MG63 (cell line): ENCODE results near the gene SND1. TPM values are rescaled to one million over a fixed set of nuclear protein-coding genes. Genes with fewer than 3 reads are reported as not detected.
"Not testable (repeated sequence)": the region's sequence is repeated elsewhere in the genome, so short reads cannot be mapped to it uniquely, and the experiment has no call there.

Source experiments
- DNase-seq: peaks from one replicate; pipeline ENCODE4 v3.0.0-alpha.2; 2020
- H3K27me3 ChIP-seq: fragments of 250-450 bp; sonication (Bioruptor Pico); 2 replicates; pipeline ENCODE4 v1.5.1; 2020; ENCODE audit warnings: mild to moderate bottlenecking, moderate library complexity
- H3K36me3 ChIP-seq: fragments of 250-450 bp; sonication (Bioruptor Pico); 2 replicates; pipeline ENCODE4 v1.5.1; 2020; ENCODE audit warnings: mild to moderate bottlenecking, moderate library complexity
- H3K4me3 ChIP-seq: fragments of 250-450 bp; sonication (Bioruptor Pico); 2 replicates; pipeline ENCODE4 v1.5.1; 2020; ENCODE audit warnings: mild to moderate bottlenecking, moderate library complexity
- H3K9me3 ChIP-seq: fragments of 250-450 bp; sonication (Bioruptor Pico); 2 replicates; pipeline ENCODE4 v1.5.1; 2020; ENCODE audit warnings: mild to moderate bottlenecking, moderate library complexity
- total RNA-seq: library from RNA; depleted of rRNA; stranded (reverse); fragments of >200 nt; shearing (Covaris generic); gene quantifications from 2 replicates; pipeline ENCODE4 v1.2.3, GENCODE V29; 2014; ENCODE audit warnings: low replicate concordance

Gene SND1
- total RNA-seq, 1 experiment from 2014 or later, result 66.4 TPM

DNA sequence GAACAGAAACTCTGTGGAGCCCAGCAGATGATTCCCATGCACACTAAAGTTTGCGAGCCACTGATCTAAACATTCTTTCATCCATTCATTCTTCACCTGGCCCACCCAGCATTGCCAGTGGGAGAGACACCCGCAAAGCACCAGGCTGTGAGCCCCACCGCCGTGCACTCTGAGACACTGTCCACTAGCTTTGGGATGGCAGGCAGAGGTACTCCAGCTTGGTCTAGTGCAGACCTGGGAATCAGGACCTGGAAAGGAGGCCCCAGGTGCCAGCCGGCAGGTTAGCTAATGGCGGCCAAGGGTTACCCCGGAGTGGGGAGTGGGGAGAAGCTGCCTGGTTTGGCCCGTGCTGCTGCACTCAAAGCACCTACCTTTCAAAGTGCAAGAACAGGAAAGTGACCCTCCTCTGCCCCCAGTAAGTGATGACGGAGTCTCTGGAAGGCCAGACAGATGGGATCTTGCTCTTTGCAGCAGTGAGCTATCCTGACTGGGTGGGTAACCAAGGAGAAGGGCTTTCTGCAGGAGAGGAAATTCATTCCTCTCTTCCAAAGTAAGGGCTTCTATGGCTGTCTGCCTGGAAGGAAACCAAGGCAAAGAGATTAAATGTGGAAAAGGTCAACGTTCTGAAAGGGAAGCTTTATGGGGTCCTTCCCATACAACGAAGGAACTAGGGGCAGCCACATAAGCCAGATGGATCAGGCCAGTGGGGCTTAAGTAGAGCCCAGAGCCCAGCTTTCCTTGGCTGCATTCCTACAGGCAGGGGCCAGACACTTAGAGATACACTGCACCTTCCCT is 453.4 kb downstream of the SND1 start:
- H3K9me3 ChIP-seq, result no peaks in the 10 kb centered on the region
- no peak overlapping the region for H3K4me3 ChIP-seq
- no peak for DNase-seq
- H3K27me3 ChIP-seq, result no peaks in the 10 kb centered on the region
- H3K36me3 ChIP-seq, result no peaks in the 10 kb centered on the region

DNA sequence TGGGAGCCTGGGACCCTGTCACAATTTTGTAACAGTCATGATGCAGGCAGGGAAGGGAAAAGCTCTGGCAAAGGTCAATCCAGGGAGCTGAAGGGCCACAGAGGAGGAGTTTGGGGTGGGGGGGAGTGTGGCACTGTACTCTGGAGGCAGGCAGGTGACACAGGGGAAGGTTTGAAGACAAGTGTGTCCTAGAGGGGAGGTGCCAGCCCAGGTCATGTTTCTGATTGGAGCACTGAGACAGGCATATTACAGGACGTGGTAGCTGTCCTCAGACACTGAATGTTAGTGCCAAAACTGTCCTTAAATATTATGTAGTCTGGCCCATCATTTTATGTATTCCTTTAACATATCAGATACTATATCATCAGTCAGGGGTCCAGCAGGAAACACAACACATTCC is 454.8 kb downstream of the SND1 start:
- DNase-seq, result no peak
- H3K4me3 ChIP-seq, result no peak overlapping the region
- no peaks in the 10 kb centered on the region for H3K36me3 ChIP-seq
- H3K9me3 ChIP-seq, result no peaks in the 10 kb centered on the region
- no peaks in the 10 kb centered on the region for H3K27me3 ChIP-seq

DNA sequence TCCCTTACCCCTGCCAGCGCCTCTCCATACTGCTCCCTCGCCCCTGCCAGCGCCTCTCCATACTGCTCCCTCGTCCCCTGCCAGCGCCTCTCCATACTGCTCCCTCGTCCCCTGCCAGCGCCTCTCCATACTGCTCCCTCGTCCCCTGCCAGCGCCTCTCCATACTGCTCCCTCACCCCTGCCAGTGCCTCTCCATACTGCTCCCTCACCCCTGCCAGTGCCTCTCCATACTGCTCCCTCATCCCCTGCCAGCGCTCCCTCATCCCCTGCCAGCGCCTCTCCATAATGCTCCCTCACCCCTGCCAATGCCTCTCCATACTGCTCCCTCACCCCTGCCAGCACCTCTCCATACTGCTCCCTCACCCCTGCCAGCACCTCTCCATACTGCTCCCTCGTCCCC is 455.5 kb downstream of the SND1 start:
- H3K36me3 ChIP-seq, H3K4me3 ChIP-seq, H3K9me3 ChIP-seq, H3K27me3 ChIP-seq, DNase-seq: not testable (repeated sequence)

DNA sequence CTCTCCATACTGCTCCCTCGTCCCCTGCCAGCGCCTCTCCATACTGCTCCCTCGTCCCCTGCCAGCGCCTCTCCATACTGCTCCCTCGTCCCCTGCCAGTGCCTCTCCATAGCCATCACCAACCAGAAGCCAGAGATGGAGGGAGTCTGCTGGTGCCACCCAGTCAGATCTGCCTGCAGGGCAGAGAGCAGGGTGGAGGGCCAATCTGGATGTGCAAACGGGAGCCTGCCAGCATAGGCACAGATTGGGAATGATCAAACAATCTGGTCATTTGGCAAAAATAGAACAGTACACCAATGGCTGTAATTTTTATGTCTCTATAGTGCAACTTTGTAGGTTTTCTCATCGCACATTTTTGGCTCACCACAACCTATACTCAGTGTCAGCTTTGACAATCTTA is 456.1 kb downstream of the SND1 start:
- H3K9me3 ChIP-seq, result no peaks in the 10 kb centered on the region
- H3K36me3 ChIP-seq, result no peaks in the 10 kb centered on the region
- H3K27me3 ChIP-seq, result no peaks in the 10 kb centered on the region
- no peak for DNase-seq
- H3K4me3 ChIP-seq, result no peak overlapping the region

DNA sequence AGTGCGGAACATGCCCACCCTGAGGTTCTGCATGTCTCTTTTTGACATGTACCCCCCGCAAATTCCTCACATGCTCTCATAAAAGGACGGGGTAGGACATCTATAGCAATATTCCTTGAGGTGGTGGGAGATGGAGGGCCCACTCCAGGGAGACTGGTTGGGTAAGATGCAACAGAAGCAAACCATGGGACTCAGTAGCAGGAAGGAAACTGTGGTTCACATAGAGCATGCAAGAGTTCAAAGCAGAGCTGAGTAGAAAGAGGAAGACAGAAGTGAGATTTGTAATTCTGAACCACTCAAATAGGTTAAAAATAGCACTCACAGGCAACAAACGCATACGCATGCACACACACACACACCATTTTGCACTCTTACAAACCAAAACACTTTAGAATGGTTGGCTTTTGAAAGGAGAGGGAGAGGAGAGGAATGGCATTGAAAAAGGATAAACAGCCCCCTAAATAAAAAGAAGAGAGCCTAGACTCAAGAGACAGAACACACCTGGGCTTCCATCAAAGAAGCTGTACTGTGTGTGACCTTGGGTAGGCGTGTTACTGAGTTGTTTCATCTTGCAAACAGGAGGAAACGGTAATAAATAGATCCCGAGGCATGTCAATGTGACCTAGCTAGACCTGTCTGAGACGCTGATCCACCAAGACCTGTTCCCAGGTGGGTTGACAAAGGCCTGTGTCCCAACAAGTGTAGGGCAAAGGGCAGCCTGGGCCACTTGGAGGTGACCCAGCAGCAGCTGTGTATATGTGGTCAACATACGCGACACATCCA is 456.8 kb downstream of the SND1 start:
- H3K27me3 ChIP-seq, result no peaks in the 10 kb centered on the region
- no peak overlapping the region for H3K4me3 ChIP-seq
- no peaks in the 10 kb centered on the region for H3K9me3 ChIP-seq
- DNase-seq, result no peak
- H3K36me3 ChIP-seq, result no peaks in the 10 kb centered on the region

- not testable (repeated sequence) for H3K4me3 ChIP-seq, H3K27me3 ChIP-seq, DNase-seq, H3K9me3 ChIP-seq, H3K36me3 ChIP-seq
These were observed 457.5 kb downstream of the SND1 start for GRCh38 chr7:128109424-128109969.

DNA sequence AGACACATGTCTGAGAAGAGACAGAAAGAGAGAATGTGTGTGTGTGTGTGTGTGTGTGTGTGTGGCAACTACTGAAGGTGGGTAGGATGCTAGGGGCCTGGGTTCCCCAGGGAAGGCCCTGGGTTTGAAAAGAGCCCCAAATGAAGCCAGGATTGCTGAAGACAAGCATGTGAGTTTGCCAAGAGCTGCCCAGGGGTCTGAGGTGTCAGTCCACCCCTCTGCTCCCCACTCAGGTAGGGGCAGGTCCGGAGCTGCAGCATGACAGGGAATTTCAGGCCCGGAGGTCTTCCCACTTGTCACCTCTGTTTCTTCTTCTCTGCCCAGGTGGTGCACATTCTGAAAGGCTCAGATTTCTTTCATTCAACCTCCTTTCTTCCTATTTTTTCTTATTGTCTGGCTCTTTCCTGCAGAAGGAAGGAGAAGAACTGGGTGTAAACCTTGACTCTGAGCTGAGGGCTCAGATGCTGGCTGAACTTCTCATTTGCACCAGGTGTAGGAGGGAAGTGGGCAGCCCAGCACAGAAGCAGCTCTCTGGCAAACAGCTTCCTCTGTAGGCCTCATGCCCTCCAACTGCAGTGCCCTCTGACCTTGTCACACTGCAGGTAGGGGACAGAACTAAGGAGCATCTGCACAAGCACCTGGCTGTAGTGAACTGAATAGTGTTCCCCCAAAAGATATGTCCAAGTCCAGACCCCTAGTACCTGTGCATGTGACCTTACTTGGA is 458.8 kb downstream of the SND1 start:
- H3K36me3 ChIP-seq, result no peaks in the 10 kb centered on the region
- DNase-seq, result no peak

GRCh38 chr7:128112018-128112780 is 460.2 kb downstream of the SND1 start:
- H3K4me3 ChIP-seq, result no peak overlapping the region
- no peaks in the 10 kb centered on the region for H3K27me3 ChIP-seq
- no peaks in the 10 kb centered on the region for H3K36me3 ChIP-seq
- no peaks in the 10 kb centered on the region for H3K9me3 ChIP-seq
- no peak for DNase-seq

More for the DNA sequence above, 458.8 kb downstream of the SND1 start:
- no peak overlapping the region for H3K4me3 ChIP-seq
- no peaks in the 10 kb centered on the region for H3K9me3 ChIP-seq
- no peaks in the 10 kb centered on the region for H3K27me3 ChIP-seq

DNA sequence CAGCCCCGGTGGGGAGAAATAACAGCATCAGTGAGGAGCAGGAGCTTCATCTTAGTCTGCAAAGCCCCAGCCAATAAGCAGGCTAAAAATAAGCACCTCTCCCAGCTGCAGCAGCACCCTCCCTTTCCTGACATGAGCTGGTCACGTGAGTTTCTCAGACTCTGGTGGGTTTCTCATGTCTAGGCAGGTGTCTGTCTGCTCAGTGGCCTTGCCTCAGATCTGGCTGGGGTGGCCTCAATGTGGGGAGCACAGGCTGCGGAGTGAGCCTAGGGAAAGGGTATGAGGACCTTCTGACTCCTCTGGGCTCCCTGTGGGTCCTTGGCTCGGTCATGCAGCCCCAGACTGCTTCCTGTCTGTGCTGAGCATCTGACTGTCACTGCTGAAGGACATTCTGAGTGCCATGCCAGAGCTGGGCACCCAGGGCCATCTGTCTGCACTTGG is 460.8 kb downstream of the SND1 start:
- H3K9me3 ChIP-seq, result no peaks in the 10 kb centered on the region
- no peak overlapping the region for H3K4me3 ChIP-seq
- no peaks in the 10 kb centered on the region for H3K27me3 ChIP-seq
- no peaks in the 10 kb centered on the region for H3K36me3 ChIP-seq
- no peak for DNase-seq

GRCh38 chr7:128113839-128114238 is 461.8 kb downstream of the SND1 start:
- H3K27me3 ChIP-seq, result no peaks in the 10 kb centered on the region
- no peak for DNase-seq
- H3K9me3 ChIP-seq, result no peaks in the 10 kb centered on the region
- H3K4me3 ChIP-seq, result no peak overlapping the region
- H3K36me3 ChIP-seq, result no peaks in the 10 kb centered on the region

GRCh38 chr7:128114806-128115205 is 462.8 kb downstream of the SND1 start:
- no peaks in the 10 kb centered on the region for H3K9me3 ChIP-seq
- no peaks in the 10 kb centered on the region for H3K36me3 ChIP-seq

DNA sequence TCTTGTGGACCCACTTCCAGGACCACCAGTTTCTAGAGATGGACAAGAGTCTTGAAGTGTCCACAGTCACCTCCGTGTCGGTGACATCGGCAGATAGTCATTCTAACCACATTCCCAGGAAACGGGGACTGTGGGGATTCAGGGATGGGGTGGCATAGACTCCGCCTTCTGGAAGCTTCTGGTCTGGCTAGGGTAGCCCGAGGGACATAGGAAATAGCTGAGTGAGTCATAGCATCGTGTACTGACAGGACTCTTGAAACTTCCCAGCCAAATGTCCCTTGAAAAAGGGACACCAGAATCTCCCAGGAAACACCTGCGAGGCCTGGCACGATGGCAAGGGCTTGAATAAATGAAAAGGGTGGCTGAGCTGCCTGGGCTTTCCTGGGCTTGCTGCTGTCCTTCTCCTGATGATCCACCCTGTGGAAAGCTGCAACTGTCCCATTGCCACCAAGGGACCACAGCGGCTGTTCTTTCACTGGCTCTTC is 463.4 kb downstream of the SND1 start:
- Histone ChIP-seq H3K9me3 (no peaks in the 10 kb centered on the region), H3K27me3 (no peaks in the 10 kb centered on the region), H3K36me3 (no peaks in the 10 kb centered on the region), H3K4me3 (no peak overlapping the region)
- DNase-seq, result no peak

More at GRCh38 chr7:128114806-128115205, 462.8 kb downstream of the SND1 start:
- no peak for DNase-seq
- H3K27me3 ChIP-seq, result no peaks in the 10 kb centered on the region
- no peak overlapping the region for H3K4me3 ChIP-seq

DNA sequence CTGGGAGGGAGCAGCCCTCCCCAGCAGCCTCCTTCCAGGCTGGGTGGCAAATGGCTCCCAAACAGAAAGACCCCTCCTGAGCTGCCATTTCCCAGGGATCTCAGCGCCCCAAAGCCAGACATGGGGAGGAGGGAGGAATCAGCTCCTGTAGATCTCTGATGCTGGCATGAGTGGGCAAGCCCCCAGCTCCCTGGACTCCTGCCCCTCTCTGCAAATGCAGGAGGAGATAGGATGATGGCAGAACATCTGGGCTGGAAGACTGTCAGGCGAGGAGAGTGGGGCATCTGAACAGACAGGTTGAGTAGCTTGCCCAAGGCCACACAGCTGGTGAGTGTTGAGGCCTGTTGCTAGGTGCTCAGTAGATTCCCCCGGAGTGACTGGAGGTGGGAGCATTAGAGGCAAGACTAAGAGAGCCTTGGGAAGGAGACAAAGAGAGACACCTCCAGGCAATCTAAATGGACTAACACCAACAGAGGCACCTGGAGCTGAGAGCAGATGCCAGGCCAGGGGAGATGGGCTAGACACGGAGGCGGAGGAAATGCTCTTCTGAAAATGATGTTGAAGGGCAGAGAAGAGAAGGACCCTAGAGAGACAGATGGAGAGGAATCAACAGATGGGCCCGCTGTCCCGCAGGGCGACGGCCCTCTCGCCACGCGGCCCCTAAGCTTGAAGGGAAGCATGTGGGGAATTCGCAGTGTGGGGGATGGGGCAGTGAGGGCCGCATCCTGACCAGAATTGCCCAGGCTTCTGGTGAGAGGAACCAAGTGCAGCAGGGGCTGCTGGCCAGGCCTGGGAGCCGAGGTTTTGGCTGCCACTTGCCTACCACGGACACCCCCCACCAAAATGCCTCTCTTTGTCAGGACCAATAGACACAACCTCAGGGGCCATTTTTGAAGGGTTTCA is 464.1 kb downstream of the SND1 start:
- no peaks in the 10 kb centered on the region for H3K27me3 ChIP-seq
- H3K9me3 ChIP-seq, result no peaks in the 10 kb centered on the region
- no peaks in the 10 kb centered on the region for H3K36me3 ChIP-seq
- no peak overlapping the region for H3K4me3 ChIP-seq
- no peak for DNase-seq

- no peaks in the 10 kb centered on the region for H3K36me3 ChIP-seq
- H3K9me3 ChIP-seq, result no peaks in the 10 kb centered on the region
- no peak overlapping the region for H3K4me3 ChIP-seq
- H3K27me3 ChIP-seq, result no peaks in the 10 kb centered on the region
- no peak for DNase-seq
These were observed 464.7 kb downstream of the SND1 start for GRCh38 chr7:128116740-128117139.

GRCh38 chr7:128117691-128118090 is 465.7 kb downstream of the SND1 start:
- no peaks in the 10 kb centered on the region for H3K9me3 ChIP-seq
- no peak overlapping the region for H3K4me3 ChIP-seq
- no peaks in the 10 kb centered on the region for H3K27me3 ChIP-seq
- no peaks in the 10 kb centered on the region for H3K36me3 ChIP-seq
- no peak for DNase-seq
